Activated CD4-positive, alpha-beta T cell treated with anti-CD3 and anti-CD28 coated beads for 1 hour (primary cell): Measurements from ENCODE around the gene BTBD9.

Experiments used
- DNase-seq: peaks from one replicate; pipeline ENCODE4 v3.0.0-alpha.2; 2020

Gene BTBD9

DNA sequence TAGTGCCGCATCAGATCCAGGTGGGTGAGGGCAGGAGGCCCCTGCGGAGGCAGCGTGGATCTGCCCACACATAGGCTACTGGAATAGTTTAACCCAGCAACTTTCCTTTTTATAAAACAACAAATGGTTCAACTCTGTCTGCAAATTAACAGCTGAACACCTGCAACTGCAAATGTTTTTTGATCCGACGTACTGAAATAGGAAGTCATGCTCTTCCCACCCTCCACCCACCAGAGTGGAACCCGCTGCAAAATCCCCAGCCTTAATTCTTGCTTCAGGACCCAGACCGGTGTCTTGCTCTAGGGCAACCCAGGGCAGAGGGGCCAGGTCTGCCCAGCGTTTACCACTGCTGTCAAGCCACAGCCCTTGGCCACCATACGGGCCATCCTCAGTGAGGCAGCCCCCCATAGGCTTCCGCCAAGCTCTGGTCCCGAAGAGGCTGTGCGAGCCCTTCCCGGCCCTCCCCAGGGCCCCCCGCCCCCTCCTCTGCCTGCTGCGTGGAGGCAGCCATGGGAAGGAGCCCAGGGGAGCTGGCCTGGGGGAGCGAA lies 485.9 kb downstream of the BTBD9 start:
- no peak for DNase-seq

GRCh38 chr6:38153076-38153797 lies 486.5 kb downstream of the BTBD9 start:
- no peak for DNase-seq

- DNase-seq: no peak
Measured at GRCh38 chr6:38152620-38153019, 487.1 kb downstream of the BTBD9 start.

DNA sequence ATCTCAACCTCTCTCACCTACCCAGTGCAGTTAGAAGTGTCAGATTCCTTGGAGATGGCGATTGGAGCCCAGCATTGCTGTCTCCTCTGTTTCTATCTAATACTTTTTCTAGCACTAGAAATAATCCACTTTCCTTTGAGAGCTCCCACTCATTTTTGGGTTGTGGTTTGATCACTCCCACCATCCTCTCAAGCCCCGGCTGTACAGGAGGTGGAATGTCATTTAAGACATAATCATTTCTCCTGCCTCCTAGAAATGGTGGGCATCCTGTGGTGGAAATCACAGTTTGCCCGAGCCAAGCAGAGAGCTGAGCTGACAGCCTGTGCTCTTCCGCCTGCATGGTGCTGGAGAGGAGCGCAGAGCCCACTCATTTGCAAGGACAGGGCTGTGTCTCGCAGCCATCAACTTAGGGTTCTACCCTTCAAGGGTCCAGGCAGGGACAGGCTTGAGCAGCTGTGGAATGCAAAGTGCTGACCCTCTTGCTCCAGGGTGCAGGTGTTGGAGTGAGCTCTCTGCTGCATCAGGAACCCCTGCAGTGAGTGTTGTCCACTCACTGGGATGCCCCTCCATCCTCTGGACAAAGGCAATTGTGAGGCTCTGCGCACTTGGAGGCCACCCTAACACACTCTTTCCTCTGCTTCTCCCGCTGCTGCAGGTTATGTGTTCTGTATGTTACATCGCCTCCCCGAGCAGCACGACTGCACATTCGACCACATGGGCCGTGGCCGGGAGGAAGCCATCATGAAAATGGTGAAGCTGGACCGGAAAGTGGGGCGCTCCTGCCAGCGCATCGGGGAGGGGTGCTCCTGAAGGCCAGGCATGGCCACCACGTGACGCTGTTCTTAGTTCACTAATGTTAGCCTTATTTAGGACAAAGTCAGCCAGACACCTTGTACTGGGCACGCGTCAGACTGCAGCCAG lies 487.9 kb downstream of the BTBD9 start:
- DNase-seq: no peak

- no peak for DNase-seq
Measured at GRCh38 chr6:38150681-38151296, 488.9 kb downstream of the BTBD9 start.

- DNase-seq: no peak
Measured at GRCh38 chr6:38150021-38150420, 489.7 kb downstream of the BTBD9 start.

GRCh38 chr6:38149531-38149930 lies 490.2 kb downstream of the BTBD9 start:
- no peak for DNase-seq

- DNase-seq: no peak
Measured at GRCh38 chr6:38148606-38149005, 491.1 kb downstream of the BTBD9 start.

- DNase-seq: no peak
Measured at GRCh38 chr6:38146734-38147027, 493.0 kb downstream of the BTBD9 start.

- DNase-seq: no peak
Measured at GRCh38 chr6:38146021-38146733, 493.6 kb downstream of the BTBD9 start.

DNA sequence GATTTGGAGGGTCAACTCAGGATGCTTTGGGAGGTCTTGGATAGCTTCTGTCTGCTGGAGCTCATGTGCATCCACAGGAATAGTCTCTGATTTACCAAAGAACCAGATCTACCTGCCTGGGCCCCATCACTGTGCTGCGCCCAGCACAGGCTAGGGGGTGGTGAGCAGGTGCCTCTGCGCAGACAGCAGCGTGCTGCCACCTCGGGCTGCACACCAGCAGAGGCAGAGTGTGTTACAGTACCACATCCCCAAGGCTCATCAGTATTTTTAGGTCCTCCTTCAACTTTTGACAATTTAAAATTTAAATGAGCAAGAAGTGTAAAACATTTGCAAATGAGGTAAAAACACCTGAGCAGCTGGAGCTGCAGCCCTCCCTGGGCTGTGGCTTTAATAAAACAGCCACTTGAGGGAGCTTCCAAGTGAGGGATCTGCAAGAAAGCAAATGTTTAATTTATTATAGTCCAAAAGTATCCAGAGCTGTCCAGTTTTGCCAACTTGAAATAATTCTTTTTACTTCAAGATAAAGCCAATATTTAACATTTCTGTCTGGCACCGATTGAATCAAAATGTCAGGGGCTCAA lies 495.3 kb downstream of the BTBD9 start:
- DNase-seq: no peak

DNA sequence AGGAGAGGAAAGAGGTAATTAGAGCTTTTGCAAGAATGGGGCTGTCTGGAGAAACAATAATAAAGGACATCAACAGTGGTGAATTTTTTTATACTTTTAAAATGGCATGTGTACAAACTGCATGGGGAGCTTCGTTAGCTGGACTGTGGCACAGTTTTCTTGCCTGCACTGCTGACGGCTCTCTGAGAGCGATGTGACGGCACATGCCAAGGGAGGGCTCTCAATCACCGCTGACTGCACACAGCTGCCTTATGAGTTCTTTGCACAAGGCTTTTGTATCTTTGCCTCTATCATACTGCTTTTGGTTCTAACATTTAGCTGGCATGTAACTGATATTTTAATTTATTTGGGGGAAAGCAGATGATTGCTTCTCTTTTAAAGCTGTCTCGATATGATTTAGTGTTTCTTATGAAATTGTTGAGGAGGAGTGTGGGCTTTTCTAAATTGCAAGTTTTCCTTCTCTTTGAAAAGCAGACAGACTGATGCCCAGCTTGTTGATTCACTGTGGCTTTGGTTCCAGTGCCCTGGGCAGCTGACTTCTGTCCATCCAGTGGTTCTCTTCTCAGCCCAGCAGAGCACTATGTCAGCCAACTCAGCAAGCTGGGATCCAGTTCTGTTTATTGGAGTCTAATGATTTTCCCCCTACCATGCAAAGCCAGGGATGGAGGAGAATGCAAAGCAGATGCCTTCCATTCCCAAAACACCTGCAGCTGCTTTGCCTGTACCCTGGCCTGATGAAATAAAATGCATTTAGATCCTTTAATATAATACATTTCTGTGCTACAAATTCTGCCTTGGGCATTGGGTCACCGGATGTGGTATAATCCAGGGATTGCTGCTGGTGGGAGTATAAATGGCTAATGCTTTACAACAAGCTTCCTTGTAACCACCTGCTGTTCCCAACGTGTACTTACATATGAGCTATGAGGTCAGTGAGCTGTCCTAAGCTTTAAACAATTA lies 496.3 kb downstream of the BTBD9 start:
- DNase-seq: no peak

- DNase-seq: no peak
Measured at GRCh38 chr6:38142178-38142902, 497.4 kb downstream of the BTBD9 start.

DNA sequence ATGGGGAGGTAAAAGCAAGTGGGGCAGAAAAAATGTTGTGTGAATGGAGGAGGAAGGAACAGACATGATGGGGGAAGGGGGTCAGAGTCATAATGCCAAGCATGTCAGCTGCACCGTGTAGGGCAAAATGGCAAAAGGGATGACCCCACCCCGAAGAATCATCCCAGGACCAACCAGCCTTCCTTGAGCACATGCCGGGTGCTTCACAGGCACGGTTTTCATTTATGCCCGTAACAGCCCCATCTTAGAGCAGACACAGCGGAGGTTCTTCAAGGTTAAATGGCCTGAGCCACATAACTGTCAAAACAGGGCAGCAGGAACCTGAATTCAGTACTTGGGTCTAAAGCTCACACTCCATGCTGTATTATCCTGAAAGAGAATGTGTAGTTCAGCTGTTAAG lies 498.0 kb downstream of the BTBD9 start:
- DNase-seq: no peak

DNA sequence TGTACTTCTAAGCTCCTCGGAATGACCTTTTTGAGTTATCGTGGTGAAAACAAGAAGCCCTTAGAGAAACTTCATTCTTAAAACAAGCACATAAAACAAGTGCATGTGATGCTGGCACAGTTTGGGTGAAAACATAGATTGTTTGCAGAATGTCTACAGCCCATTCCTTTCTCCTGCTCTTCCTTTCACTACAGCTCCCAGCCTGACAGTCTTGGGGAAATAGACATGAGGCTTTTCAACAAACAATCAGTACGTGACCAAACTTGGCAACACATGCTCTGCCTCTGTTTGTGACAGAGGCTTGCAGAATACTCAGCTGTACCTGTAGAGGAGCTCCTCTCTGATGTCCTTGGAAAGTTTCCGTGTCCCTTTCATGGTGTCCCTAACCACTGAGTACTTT lies 498.6 kb downstream of the BTBD9 start:
- DNase-seq: no peak

- DNase-seq: no peak
Measured at GRCh38 chr6:38138374-38138773, 501.4 kb downstream of the BTBD9 start.

GRCh38 chr6:38137608-38138265 lies 502.0 kb downstream of the BTBD9 start:
- no peak for DNase-seq

DNA sequence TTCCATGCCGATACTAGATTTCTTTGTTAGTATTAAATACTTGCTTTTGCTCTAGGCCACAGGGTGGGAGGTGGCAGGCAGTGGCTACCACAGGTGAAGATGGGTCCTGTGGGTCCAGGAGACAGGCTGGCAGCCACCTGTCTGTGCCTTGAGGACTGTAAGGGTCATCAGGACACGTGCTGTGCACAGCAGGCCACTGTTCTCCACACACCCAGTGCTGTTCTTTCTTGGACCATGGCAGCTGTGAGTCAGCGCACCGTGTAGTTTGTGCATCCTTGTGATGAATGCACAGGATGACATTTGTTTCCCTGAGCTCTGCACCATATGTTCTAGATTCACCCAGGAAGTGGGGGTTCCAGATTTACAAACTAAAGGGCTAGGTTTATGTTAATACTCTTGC lies 503.2 kb downstream of the BTBD9 start:
- DNase-seq: no peak

DNA sequence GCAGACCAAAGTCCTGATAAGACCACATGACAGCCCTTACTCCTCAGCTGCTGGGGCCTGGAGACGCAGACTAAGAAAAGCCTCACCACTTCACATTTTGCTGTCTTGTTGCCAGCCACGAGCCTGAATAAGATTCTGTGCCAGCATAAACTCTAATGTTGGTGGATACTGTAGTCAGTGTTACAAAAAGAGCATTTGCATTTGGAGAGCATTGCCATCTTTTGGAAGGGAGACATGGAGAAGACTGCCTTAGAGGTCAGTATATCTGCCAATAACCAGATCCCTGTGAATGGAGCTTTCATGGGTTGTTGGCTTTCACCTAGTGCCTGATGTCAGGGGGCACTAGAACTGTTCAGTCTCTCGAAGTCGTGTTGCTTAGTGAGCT lies 505.0 kb downstream of the BTBD9 start:
- no peak for DNase-seq
